ENCODE results near the gene ARX.

ARX gene

GRCh38 chrX:24996096-24996709 lies 19.6 kb downstream of the ARX start:
- DNase-seq = no peak

- DNase-seq = no peak
Observed at GRCh38 chrX:24993879-24994278, 21.9 kb downstream of the ARX start.

GRCh38 chrX:24990535-24990934 lies 25.2 kb downstream of the ARX start:
- no peak for DNase-seq

- no peak for DNase-seq
Observed at GRCh38 chrX:24988314-24988713, 27.5 kb downstream of the ARX start.

GRCh38 chrX:24987731-24988130 lies 28.0 kb downstream of the ARX start:
- no peak for DNase-seq

GRCh38 chrX:24985120-24985519 lies 30.6 kb downstream of the ARX start:
- DNase-seq = no peak

- no peak for DNase-seq
Observed at GRCh38 chrX:24983931-24984330, 31.8 kb downstream of the ARX start.

- DNase-seq = no peak
Observed at GRCh38 chrX:24982306-24982965, 33.3 kb downstream of the ARX start.

GRCh38 chrX:24981030-24981429 lies 34.7 kb downstream of the ARX start:
- no peak for DNase-seq

GRCh38 chrX:24979081-24979480 lies 36.7 kb downstream of the ARX start:
- no peak for DNase-seq

GRCh38 chrX:24969812-24970211 lies 46.0 kb downstream of the ARX start:
- no peak for DNase-seq

GRCh38 chrX:24965372-24965771 lies 50.4 kb downstream of the ARX start:
- no peak for DNase-seq

GRCh38 chrX:24963823-24964222 lies 51.9 kb downstream of the ARX start:
- no peak for DNase-seq

GRCh38 chrX:24961809-24962208 lies 54.0 kb downstream of the ARX start:
- DNase-seq = no peak

- no peak for DNase-seq
Observed at GRCh38 chrX:24956828-24957227, 58.9 kb downstream of the ARX start.

GRCh38 chrX:24955372-24955930 lies 60.3 kb downstream of the ARX start:
- no peak for DNase-seq

GRCh38 chrX:24954732-24955131 lies 61.0 kb downstream of the ARX start:
- DNase-seq = no peak

Measured in activated effector memory CD4-positive, alpha-beta T cell treated with anti-CD3 and anti-CD28 coated beads, Interleukin-2, amount 50 U/mL, for 16 hours (primary cell).